ENCODE results near the gene KLHDC8A. TPM values are rescaled to one million over a fixed set of nuclear protein-coding genes. Genes with fewer than 3 reads are reported as not detected.

The KLHDC8A gene
- polyA plus RNA-seq, 1 donor (not counting 4 experiments of a cell fraction or from before 2014, with no cell fraction given): not detected

DNA sequence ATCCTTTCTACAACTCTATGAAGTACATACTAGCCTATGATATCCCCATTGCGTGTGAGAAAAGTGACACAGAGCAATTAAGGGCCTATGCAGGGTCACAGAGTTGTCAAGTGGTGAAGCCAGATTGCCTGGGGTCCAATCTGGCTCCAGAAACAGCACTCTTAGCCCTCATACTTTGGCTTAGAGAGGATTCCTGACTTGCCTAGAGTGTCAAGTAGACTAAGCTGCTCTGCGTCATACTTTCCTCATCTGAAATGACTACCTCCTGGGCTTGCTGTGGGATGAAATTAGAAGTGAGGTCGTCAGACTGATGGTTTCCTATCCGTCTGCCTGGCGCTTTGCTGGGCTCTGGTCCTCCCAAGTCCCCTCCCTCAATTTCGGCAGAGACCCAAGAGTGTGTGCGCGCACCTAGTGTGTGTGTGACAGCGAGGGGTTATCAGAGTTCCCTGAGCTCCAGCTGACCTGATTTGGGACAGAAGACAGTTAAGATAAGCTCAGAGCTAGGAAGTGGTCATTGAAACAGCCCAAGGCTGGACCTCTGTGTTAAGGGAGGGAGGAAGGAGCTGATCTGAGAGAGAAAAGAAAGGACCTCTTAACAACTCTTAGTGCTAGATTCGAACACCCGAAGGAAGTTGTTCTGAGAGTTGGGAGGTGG is 29.8 kb downstream of the KLHDC8A start:
- no peak overlapping the region for H3K27ac ChIP-seq (ENCODE audit: control insufficient read depth, insufficient read depth, low read length)
- FAIRE-seq: no peak

GRCh38 chr1:205325334-205325884 is 31.3 kb downstream of the KLHDC8A start:
- FAIRE-seq (peak; percentile 79), DNase-seq (ENCODE audit: low read depth, low spot score) (no peak)
- Histone ChIP-seq H3K4me2 (ENCODE audit: control insufficient read depth, extremely low read depth, insufficient read depth, low read depth, low read length) (peak overlapping the region; percentile 52), H2AFZ (ENCODE audit: control insufficient read depth, low read length) (peak overlapping the region; percentile 6), H3K9me1 (ENCODE audit: control insufficient read depth, extremely low read depth, insufficient read depth, low read length) (no peaks in the 10 kb centered on the region), H3K27me3 (ENCODE audit: control insufficient read depth, extremely low read depth, insufficient read depth, low read length) (peaks cover 13% of the 10 kb centered on the region), H3K79me2 (ENCODE audit: control insufficient read depth, insufficient read depth, low read length) (peaks cover 12% of the 10 kb centered on the region), H3K4me3 (ENCODE audit: control insufficient read depth in 2 of 3, extremely low read depth in 1 of 3, insufficient read depth in 2 of 3, low read depth in 1 of 3, low read length in 3 of 3) (no peak overlapping the region), H3K9ac (ENCODE audit: control insufficient read depth, extremely low read depth, insufficient read depth, low read length) (peak overlapping the region; percentile 35), H3K36me3 (ENCODE audit: control insufficient read depth in 2 of 2, extremely low read depth in 1 of 2, insufficient read depth in 2 of 2, low read length in 2 of 2) (no peaks in the 10 kb centered on the region), H3K27ac (ENCODE audit: control insufficient read depth, insufficient read depth, low read length) (peak overlapping the region; percentile 66), H4K20me1 (ENCODE audit: control insufficient read depth, extremely low read depth, insufficient read depth, low read length) (peaks cover 5% of the 10 kb centered on the region), H3K9me3 (ENCODE audit: control insufficient read depth, low read depth, low read length) (no peaks in the 10 kb centered on the region), H3K4me1 (ENCODE audit: control insufficient read depth, extremely low read depth, insufficient read depth, low read length) (peaks cover 10% of the 10 kb centered on the region)
- TF ChIP-seq CTCF (optimal IDR thresholded peaks at IDR 0.05 in 1 of 3, IDR thresholded peaks at IDR 0.05 in 1 of 3, conservative IDR thresholded peaks at IDR 0.05 in 1 of 3; ENCODE audit: extremely low read depth in 1 of 3, insufficient read depth in 2 of 3, low read length in 3 of 3) (peak; percentile 69 to 91 (median 82)), EZH2 (IDR thresholded peaks at IDR 0.05; ENCODE audit: low read length) (no peak)
- dilution Hi-C loops (cut with MboI; ENCODE audit: extremely low pct_ligation_motif_present, low sequenced_read_pairs): no loop called here

More for the DNA sequence above, 29.8 kb downstream of the KLHDC8A start:
- no peaks in the 10 kb centered on the region for H3K36me3 ChIP-seq (ENCODE audit: control insufficient read depth in 2 of 2, extremely low read depth in 1 of 2, insufficient read depth in 2 of 2, low read length in 2 of 2)
- H3K4me2 ChIP-seq (ENCODE audit: control insufficient read depth, extremely low read depth, insufficient read depth, low read depth, low read length): no peak overlapping the region
- no peaks in the 10 kb centered on the region for H3K9me3 ChIP-seq (ENCODE audit: control insufficient read depth, low read depth, low read length)
- no peaks in the 10 kb centered on the region for H4K20me1 ChIP-seq (ENCODE audit: control insufficient read depth, extremely low read depth, insufficient read depth, low read length)
- H3K79me2 ChIP-seq (ENCODE audit: control insufficient read depth, insufficient read depth, low read length): no peaks in the 10 kb centered on the region
- dilution Hi-C loops (cut with MboI; ENCODE audit: extremely low pct_ligation_motif_present, low sequenced_read_pairs): no loop called here
- no peak overlapping the region for H3K9ac ChIP-seq (ENCODE audit: control insufficient read depth, extremely low read depth, insufficient read depth, low read length)
- H3K27me3 ChIP-seq (ENCODE audit: control insufficient read depth, extremely low read depth, insufficient read depth, low read length): peaks cover 17% of the 10 kb centered on the region
- no peak overlapping the region for H2AFZ ChIP-seq (ENCODE audit: control insufficient read depth, low read length)
- no peak overlapping the region for H3K4me3 ChIP-seq (ENCODE audit: control insufficient read depth in 2 of 3, extremely low read depth in 1 of 3, insufficient read depth in 2 of 3, low read depth in 1 of 3, low read length in 3 of 3)
- no peak for DNase-seq (ENCODE audit: low read depth, low spot score)
- TF ChIP-seq EZH2 (IDR thresholded peaks at IDR 0.05; ENCODE audit: low read length) (no peak), CTCF (optimal IDR thresholded peaks at IDR 0.05 in 1 of 3, IDR thresholded peaks at IDR 0.05 in 1 of 3, conservative IDR thresholded peaks at IDR 0.05 in 1 of 3; ENCODE audit: extremely low read depth in 1 of 3, insufficient read depth in 2 of 3, low read length in 3 of 3) (no peak)
- peaks cover 10% of the 10 kb centered on the region for H3K4me1 ChIP-seq (ENCODE audit: control insufficient read depth, extremely low read depth, insufficient read depth, low read length)
- no peaks in the 10 kb centered on the region for H3K9me1 ChIP-seq (ENCODE audit: control insufficient read depth, extremely low read depth, insufficient read depth, low read length)

Data from keratinocyte (primary cell).